Epidermal melanocyte (primary cell): Measurements from ENCODE around the gene YIF1B.
"Not testable (repeated sequence)": the region's sequence is repeated elsewhere in the genome, so short reads cannot be mapped to it uniquely, and the experiment has no call there.

Experiments
- DNase-seq: peaks from one replicate; pipeline ENCODE4 v3.0.0; 2011; ENCODE audit warnings: low spot score; ENCODE audit not compliant: insufficient read length

YIF1B gene

GRCh38 chr19:38277549-38277948, 38.2 kb downstream of the YIF1B start:
- DNase-seq, result no peak

- no peak for DNase-seq
Observed at GRCh38 chr19:38276942-38277517, 38.7 kb downstream of the YIF1B start.

- DNase-seq, result no peak
Observed at GRCh38 chr19:38274739-38275138, 41.0 kb downstream of the YIF1B start.

DNA sequence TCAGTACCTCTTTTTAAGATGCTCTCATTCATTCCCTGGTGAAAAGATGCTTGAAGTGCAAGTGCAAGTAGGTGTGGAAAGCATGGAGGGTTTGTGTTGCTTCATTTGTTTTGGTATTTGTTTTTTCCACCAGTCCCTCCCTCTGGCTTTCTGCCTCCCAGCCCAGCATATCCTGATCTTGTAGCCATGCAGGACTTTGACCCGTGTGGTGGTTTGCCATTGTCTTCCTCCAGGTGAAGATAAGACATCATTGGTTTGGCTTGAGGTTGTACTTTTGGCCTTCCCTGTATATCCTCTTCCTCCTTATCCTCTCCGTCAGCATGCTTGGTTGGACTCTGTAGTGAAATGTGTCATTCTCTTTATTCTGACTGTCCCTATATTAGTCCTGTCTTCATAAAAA, 42.2 kb downstream of the YIF1B start:
- no peak for DNase-seq

- no peak for DNase-seq
Observed at GRCh38 chr19:38270587-38271167, 45.1 kb downstream of the YIF1B start.

DNA sequence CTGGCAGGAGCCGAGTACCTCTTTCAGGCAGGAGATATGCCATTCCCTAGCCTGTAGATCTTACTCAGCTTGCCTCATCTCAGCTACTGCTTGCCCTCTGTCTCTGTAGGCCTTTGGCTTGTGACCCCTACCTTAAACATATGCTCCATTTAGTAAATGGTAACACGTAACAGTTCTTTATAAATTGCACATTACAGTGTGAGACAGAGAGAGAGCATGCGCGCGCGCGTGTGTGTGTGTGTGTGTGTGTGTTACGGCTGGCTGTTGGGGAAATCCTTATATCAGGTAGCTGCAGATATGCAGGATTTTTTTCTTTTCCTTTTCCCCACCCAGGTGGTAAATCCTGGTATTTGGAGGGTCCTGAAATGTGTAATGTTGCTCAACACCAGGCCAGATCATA, 47.2 kb downstream of the YIF1B start:
- DNase-seq, result no peak

DNA sequence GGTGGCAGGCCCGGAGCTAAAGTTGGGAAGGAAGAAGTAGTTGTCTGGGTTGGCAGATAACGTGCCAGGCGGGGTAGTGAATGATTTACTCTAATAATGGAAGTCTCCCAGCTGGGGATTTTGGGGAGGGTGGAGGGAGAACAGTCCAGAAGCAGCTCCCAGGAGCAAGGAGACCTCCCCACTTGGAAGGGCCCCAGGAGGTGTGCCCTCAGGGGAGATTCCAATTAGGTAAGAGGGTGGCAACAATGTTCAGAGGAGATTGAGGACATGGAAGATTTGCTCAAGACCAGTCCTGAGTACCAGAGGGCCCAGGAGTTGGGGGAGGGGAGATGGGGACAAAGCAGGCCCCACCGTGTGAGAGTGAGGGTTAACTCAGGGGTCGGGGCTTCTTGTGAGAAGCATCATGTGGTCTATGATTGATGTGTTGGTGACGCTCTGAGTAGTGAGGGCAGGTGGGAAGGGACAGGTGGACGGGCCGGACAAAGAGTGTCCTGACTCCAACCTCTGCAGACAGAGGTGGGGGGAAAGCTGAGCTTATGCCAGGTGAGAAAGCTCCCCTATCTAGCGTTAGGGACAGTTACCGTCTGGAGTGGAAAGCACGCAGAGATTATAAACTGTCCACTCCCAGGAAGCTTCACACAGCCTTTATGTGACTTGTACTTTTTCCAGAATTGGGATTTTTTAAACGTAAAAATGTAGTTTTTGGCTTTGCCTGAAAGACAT, 47.8 kb downstream of the YIF1B start:
- DNase-seq, result no peak

DNA sequence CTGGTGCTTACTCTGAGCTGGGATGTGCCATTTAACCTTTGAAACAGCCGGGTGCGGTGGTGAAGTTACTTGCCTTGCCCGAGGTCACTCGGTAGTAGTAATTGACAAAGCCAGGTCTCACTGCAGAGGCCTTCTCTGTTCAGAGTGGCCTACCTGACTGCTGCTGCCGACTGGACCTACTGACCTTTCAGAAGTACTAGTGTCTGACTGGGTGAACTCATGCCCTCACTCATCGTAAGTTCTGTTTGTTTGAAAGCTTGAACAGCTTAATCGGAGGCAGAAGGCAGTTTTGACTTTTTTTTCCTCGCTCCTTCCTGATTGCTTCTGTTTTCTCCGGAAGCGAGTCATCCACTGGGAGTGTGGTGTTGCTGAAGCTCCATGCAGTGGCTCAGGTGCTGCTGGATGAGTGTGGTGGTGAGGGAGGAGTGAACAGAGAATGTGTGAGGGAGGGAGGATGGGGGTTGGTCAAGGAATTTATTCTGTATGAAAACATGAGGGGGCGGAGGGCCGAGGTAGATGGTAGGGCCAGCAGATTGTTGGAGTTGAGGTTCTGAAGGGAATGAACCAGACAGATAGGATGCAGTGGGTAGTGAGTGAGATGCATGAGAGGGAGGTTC, 48.7 kb downstream of the YIF1B start:
- DNase-seq, result no peak

DNA sequence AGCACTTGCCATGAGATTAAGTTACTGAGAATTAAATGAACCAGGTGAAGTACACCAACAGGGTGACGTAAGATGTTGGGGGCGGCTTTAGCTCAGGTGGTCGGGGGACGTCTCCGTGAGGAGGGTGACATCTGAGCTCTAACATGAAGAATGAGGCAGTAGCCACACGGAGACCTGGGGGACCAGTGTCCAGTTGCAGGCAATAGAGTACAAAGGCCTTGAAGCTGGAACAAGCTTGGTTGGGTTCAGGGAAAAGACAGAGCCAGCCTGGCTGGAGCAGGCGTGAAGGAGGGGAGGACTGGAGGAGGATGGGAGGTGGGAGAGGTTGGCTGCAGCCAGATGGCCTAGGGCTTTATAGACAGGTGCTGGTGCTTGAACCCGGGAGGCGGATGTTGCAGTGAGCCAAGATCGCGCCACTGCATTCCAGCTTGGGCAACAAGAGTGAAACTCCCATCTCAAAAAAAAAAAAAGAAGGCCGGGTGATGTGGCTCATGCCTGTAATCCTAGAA, 49.8 kb downstream of the YIF1B start:
- no peak for DNase-seq

- no peak for DNase-seq
Observed at GRCh38 chr19:38265213-38265861, 50.4 kb downstream of the YIF1B start.

- no peak for DNase-seq
Observed at GRCh38 chr19:38264486-38265212, 51.1 kb downstream of the YIF1B start, which contains the start of gene SPINT2. SPINT2 (plus strand) TSS chr19:38264573; CDS start chr19:38264893, 320 bp downstream.

DNA sequence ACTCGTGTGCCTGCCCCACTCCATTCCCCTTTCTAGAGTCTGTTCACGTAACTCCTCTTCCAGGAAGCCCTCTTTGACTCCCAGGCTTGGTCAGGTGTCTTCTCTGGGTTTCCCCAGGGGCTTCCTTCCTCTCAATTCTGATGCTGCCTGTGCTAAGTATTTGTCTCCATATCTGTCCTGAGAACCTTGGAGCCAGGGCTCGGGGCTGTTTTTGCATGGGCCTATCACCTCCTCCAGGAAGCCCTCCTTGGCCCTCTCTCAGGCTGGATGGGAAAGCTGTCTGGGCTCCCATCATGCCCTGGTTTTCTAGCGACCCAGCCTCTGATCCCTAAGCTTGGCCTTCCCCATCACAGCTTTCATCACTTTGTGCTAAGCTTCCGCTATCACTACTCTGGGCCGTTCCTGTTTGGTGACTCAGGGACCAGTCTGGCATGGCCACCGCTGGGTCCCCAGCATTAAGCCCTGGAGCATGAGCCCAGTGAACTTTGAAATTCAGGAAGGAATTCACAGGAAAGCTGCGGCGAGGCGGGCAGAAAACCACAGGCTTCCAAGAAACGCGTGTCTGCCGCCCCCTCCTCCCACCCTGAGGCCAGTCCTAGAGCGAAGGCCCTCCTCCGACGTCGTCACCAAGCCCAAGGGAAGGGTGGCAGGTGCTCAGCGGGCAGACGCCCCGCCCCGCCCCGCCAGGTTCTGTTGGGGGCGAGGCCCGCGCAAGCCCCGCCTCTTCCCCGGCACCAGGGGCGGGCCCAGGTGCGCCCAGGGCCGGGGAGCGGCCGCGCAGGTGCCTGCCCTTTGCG, 51.9 kb downstream of the YIF1B start:
- DNase-seq, result no peak

DNA sequence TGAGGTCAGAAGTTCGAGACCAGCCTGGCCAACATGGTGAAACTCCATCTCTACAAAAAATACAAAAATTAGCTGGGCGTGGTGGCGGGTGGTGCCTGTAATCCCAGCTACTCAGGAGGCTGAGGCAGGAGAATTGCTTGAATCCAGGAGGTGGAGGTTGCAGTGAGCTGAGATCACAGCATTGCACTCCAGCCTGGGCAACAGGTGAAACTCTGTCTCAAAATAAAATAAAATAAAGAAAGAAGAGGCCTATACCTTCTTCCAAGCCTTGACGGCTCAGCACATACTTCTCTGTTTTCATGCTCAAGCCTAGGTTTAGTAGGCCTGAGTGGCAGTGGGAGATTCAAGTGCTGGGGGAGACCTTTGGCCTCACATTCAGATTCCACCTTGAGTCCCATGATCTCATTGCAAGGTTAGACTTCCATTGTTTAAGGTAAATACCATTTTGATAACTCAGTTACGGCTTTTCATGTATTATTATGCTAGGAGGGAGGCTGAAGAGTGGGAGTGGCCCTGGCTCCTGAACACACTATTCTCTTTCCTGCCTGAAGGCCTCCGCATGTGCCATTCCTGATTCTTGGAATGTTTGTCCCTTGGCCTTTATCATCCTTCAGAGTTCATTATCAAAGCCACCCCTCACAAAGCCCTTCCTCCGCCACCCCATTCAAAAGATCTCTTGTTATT, 53.0 kb downstream of the YIF1B start:
- DNase-seq, result no peak

- not testable (repeated sequence) for DNase-seq
Observed at GRCh38 chr19:38261942-38262341, 53.8 kb downstream of the YIF1B start.

DNA sequence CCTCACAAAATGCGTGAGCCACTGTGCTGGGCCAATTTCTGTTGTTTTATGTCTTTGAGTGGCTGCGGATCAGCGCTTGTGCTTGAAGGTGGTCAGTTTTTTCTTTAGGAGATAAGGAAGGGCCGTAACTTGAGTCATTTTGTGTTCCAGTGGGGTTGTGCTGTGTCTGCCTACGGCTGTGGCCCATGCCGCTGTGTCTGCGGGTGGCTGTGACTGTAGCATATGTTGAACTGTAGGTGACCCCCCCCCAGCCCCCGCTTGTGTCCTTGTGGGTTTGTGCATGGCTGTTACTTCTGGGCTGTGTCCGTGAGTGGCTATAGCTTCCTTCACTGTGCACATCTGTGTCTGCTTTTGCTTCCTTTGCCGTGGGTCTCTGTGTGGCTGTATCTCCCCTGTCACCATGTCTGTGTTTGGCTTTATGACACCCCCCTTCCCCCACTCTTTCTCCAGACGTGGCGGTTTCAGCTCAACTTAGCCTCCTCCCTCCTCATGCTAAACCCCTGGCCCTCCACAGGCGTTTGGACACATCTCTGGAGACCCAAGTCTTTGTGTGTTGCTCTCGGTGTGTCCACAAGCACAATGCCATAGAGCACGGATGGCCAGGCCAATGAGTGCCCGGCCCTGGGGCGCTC, 60.2 kb downstream of the YIF1B start:
- no peak for DNase-seq

DNA sequence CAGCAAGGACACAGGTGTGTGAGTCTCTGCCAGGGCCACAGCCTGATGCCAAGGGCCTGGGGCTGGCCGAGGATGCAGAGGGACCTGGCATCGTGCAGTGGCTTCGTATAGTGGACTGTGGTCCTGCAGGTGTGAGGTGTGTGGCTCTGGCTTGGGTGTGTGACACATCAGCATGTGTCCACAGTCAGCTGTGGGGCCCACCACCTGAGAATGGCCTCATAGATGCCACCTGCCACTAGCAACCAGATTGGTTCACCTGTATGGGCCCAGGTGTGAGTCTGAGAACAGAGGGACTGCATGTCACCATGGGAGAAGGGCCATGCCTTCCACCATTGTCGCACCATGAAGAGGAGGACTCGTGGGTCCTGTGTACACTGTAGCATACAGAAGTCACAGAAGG, 62.0 kb downstream of the YIF1B start:
- DNase-seq, result no peak
